Measurements from ENCODE around the gene CPNE4.
"Not testable (repeated sequence)": the region's sequence is repeated elsewhere in the genome, so short reads cannot be mapped to it uniquely, and the experiment has no call there.

The CPNE4 gene

DNA sequence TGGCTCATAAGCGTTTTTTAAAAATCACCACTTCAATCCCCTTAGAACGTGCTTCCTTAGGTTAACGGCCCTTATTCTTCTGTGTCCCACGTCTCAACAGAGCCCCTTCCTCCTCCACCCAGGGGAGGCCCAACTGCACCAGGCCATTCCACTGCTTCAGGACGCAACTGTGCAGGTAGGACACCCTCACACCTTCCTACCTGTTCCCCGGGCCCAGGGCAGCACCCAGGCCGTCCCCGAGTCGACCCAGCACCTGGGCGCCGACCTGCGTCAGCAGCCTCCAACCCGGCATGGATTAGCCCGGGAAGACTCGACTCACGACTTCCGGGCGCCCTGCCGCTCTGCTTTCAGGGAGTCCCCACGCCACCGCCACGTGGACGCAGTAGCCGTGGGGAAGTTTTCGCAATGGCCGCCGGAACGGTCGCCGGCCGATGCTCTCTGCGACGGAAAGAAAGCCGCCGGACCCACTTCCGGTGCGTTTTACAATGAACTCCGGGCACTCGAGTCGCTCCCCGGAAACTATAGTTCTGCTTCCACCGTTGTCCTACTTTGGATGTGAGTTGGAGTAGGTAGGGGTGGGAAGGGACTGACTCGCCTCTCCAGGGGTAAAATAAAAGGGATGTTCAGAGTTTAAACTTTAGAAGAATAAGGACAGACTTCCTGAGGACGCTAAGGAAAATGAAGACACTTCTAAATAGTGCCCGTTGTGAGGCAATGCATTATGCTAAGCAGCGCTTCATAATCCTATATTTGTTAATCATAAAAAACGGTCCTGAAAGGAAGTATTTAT lies 532.1 kb downstream of the CPNE4 start, which contains the start of gene MRPL3:
TSS of gene MRPL3 (minus strand) at position 442 of the 790 bp plus-strand sequence. CDS start at position 292, 150 bp downstream.
- H3K9me3 ChIP-seq (ENCODE audit: control insufficient read depth, insufficient read depth, low read length) = no peaks in the 10 kb centered on the region
- peak within 1 kb of the TSS; percentile 93 for H3K9ac ChIP-seq (ENCODE audit: low read depth, low read length)
- peaks cover 4% of the 10 kb centered on the region; the same call in 1 of the 2 replicates for H3K4me1 ChIP-seq (ENCODE audit: insufficient read depth, low read length)
- H3K36me3 ChIP-seq (ENCODE audit: insufficient read depth, low read length) = peaks cover 4% of the 10 kb centered on the region; the same call in 1 of the 2 replicates

DNA sequence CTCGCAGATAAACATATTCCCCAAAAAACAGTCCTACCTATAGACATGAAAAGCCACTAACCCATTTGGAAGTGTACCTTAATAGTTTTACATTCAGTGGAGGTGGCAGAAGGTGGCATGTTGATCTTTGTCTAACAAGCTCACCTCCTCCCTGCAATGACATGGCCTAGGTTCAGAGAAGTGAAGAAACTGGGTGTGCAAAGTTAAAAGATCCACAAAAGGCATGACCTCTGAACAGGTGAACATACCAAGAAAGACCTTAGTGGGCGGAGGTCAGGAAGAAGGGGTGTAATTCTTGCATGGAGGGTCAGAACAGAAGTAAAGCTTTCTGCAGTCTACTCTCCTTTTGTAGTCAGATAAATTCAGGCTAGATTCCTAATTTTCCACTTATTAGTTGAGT lies 532.9 kb downstream of the CPNE4 start:
- Histone ChIP-seq H3K9me3 (ENCODE audit: control insufficient read depth, insufficient read depth, low read length) (no peaks in the 10 kb centered on the region), H3K9ac (ENCODE audit: low read depth, low read length) (peak overlapping the region; percentile 93), H3K36me3 (ENCODE audit: insufficient read depth, low read length) (peaks cover 8% of the 10 kb centered on the region; the same call in 1 of the 2 replicates), H3K4me1 (ENCODE audit: insufficient read depth, low read length) (peaks cover 4% of the 10 kb centered on the region; the same call in 1 of the 2 replicates)

DNA sequence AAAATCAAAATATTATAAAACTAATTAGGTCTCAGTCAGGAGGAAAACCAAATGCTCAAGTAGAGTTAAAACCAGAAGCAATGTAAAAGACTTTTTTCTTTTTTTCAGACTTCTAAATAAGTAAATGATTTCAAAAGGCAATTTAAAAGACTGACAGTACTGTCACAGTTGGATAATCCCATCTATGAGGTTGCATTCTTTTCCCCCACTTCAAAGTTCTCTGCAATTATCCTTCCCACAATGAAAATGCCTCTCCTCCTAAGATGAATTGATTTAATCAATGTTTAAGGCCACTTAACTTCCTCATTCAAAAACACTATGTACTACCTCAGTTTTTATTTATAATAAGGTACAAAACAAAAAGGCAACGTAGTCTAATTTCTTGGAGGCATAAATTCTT lies 540.1 kb downstream of the CPNE4 start:
- no peaks in the 10 kb centered on the region for H3K9me3 ChIP-seq (ENCODE audit: control insufficient read depth, insufficient read depth, low read length)
- H3K36me3 ChIP-seq (ENCODE audit: insufficient read depth, low read length) = peaks cover 17% of the 10 kb centered on the region
- H3K4me1 ChIP-seq (ENCODE audit: insufficient read depth, low read length) = no peaks in the 10 kb centered on the region
- no peak overlapping the region for H3K9ac ChIP-seq (ENCODE audit: low read depth, low read length)

DNA sequence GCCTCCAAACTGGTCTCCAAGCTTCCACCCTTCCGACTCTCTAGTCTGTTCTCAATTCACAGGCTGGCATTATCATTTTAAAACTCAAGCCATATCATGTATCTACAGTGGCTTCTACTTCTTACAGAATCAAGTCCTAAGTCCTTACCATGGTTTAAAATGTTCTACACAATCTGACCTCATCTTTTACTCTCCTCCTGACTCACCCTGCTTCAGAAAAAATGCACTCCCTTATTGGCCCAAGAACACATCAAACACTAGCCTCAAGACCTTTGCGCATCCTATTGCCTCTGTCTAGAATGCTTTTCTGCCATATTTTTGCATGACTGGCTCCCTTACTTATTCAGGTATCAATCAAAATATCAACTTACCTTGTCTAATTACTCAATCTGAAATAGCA lies 543.0 kb downstream of the CPNE4 start:
- peaks cover 6% of the 10 kb centered on the region for H3K36me3 ChIP-seq (ENCODE audit: insufficient read depth, low read length)
- H3K9ac ChIP-seq (ENCODE audit: low read depth, low read length) = no peak overlapping the region
- H3K4me1 ChIP-seq (ENCODE audit: insufficient read depth, low read length) = no peaks in the 10 kb centered on the region
- no peaks in the 10 kb centered on the region for H3K9me3 ChIP-seq (ENCODE audit: control insufficient read depth, insufficient read depth, low read length)

DNA sequence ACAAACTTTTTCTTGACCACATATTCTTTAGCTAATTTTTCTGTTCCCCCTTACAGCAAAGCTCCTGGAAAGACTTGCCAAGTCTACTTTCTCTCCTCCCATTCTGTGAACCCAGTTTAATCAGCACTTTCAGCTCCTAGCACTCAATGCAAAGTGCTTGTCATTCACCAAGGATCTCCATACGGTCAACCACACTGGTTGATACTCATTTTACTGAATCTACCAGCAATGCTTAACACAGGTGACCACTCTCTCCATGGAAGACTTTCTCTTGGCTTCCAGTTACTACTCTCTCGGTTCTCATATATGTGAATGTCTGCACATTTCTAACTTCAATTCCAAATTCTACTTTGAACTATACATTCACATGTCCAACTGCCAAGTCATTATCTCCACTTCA lies 543.7 kb downstream of the CPNE4 start:
- Histone ChIP-seq H3K9me3 (ENCODE audit: control insufficient read depth, insufficient read depth, low read length) (no peaks in the 10 kb centered on the region), H3K9ac (ENCODE audit: low read depth, low read length) (no peak overlapping the region), H3K36me3 (ENCODE audit: insufficient read depth, low read length) (peaks cover 3% of the 10 kb centered on the region), H3K4me1 (ENCODE audit: insufficient read depth, low read length) (no peaks in the 10 kb centered on the region)

DNA sequence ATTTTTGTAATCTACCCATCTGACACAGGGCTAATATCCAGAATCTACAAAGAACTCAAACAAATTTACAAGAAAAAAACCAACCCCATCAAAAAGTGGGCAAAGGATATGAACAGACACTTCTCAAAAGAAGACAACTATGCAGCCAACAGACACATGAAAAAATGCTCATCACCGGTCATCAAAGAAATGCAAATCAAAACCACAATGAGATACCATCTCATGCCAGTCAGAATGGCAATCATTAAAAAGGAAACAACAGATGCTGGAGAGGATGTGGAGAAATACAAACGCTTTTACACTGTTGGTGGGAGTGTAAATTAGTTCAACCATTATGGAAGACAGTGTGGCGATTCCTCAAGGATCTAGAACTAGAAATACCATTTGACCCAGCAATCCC lies 548.3 kb downstream of the CPNE4 start:
- H3K4me1 ChIP-seq (ENCODE audit: insufficient read depth, low read length); H3K9me3 ChIP-seq (ENCODE audit: control insufficient read depth, insufficient read depth, low read length); H3K36me3 ChIP-seq (ENCODE audit: insufficient read depth, low read length); H3K9ac ChIP-seq (ENCODE audit: low read depth, low read length): not testable (repeated sequence)

DNA sequence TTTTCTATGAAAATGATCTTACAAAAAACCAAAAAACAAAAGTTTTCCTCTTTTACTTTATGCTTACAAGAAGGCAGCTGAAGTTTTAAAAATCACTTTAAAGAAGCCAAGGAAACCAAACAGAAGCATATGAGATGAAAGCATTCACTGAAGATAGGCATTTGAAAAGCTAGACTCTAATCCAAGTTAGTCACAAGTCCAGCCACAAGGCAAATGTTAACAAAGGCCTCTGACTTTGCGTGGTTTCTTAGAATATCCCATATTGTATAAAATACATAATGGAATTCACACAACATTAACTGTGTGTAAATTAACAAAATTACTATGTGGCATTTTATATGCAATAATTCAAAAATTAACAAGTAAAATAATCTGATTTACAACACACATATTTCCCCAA lies 549.7 kb downstream of the CPNE4 start:
- Histone ChIP-seq H3K4me1 (ENCODE audit: insufficient read depth, low read length) (no peaks in the 10 kb centered on the region), H3K9me3 (ENCODE audit: control insufficient read depth, insufficient read depth, low read length) (no peaks in the 10 kb centered on the region), H3K36me3 (ENCODE audit: insufficient read depth, low read length) (peaks cover 7% of the 10 kb centered on the region), H3K9ac (ENCODE audit: low read depth, low read length) (no peak overlapping the region)

DNA sequence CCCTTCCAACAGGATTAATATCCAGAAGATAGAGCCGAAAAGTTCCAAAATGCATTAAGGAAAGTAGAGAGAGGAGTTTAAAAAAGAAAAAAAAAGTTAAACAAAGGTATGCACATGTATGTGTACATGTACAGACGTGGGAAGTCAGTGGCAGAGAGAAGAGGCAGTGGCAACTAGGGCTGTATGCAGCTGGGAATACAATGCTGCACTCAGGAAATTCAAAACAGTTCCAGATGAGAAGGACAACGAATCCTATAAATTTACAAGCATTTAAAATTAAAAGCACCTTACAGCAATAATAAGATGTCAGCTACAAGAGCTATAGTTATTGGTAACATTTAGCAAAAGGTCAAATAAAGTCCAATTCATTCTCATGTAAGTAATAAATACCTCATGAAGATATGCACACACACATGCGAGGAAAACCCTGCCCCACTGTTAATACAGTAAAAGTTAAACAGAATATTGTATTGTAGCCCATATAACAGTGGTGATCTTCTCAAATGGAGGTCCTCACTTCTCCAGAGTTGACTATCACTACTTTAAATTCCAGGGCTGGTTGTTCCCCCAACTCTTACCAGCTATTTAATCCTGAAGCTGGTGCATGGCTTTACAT lies 550.2 kb downstream of the CPNE4 start:
- Histone ChIP-seq H3K9ac (ENCODE audit: low read depth, low read length) (no peak overlapping the region), H3K9me3 (ENCODE audit: control insufficient read depth, insufficient read depth, low read length) (no peaks in the 10 kb centered on the region), H3K4me1 (ENCODE audit: insufficient read depth, low read length) (no peaks in the 10 kb centered on the region), H3K36me3 (ENCODE audit: insufficient read depth, low read length) (peaks cover 7% of the 10 kb centered on the region)
